ENCODE results near the gene BAD.

The BAD gene

DNA sequence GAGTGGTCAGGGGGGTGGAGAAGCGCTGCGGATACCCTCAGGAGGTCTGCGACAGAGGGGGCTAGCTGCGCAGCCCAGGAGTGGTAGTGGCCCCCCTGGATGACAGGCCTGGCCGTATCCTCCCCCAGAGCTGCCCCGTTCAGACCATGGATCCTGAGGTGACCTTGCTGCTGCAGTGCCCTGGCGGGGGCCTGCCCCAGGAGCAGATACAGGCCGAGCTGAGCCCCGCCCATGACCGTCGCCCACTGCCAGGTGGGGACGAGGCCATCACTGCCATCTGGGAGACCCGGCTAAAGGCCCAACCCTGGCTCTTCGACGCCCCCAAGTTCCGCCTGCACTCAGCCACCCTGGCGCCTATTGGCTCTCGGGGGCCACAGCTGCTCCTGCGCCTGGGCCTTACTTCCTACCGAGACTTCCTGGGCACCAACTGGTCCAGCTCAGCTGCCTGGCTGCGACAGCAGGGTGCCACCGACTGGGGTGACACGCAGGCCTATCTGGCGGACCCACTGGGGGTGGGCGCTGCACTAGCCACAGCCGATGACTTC, 57.9 kb downstream of the BAD start:
- peak; percentile 36 for DNase-seq

DNA sequence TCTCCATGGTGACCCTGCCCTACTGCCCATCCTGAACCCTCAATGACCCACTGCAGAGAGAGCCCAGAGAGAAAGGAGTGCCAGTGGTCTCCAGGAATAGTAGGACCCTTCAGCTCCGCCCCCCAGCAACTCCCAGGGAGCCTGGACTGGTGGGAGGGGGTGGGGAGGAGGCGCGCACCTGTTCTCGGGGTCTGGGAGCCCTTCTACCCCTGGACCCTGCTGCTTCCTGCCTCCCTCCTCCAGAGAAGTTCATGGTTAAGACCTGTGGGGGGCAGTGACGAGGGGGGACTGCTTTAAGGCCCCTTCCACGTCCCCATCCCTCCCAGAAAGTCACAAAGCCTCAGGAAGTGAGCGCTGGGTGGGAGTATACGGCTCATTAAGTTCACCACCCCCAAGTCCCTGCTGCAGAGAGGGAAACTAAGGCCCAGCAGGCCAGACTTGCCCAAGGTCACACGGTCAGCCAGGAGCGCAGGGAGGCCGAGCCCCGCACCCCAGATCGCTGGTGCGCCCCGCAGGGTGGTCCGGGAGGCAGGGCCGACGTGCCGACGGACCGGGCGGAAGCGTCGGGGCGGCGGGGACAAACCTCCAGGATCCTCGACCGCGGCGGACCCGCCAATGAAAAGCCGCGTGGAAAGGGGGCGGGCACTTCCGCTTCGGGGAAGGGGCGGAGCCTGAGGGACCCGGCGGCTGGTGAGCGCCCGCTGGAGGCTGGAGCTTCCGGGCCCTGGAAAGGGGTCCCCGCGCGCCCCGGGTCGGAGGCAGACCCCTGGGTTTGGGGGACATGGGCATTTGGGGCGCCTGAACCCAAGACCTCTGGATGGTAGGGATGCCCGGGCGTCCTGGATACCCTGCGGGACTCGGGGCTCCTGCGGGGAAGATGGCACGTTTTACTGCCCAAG, 58.6 kb downstream of the BAD start, which contains the start of the genes NUDT22 and TRPT1:
Gene NUDT22 (plus strand): TSS at position 667 of the 899 bp plus-strand sequence. CDS start 379 bp downstream, outside the sequence.
Gene TRPT1 (minus strand): TSS at position 579 of the 899 bp plus-strand sequence. CDS start 326 bp downstream, at position 253.
- DNase-seq: peak; percentile 82

DNA sequence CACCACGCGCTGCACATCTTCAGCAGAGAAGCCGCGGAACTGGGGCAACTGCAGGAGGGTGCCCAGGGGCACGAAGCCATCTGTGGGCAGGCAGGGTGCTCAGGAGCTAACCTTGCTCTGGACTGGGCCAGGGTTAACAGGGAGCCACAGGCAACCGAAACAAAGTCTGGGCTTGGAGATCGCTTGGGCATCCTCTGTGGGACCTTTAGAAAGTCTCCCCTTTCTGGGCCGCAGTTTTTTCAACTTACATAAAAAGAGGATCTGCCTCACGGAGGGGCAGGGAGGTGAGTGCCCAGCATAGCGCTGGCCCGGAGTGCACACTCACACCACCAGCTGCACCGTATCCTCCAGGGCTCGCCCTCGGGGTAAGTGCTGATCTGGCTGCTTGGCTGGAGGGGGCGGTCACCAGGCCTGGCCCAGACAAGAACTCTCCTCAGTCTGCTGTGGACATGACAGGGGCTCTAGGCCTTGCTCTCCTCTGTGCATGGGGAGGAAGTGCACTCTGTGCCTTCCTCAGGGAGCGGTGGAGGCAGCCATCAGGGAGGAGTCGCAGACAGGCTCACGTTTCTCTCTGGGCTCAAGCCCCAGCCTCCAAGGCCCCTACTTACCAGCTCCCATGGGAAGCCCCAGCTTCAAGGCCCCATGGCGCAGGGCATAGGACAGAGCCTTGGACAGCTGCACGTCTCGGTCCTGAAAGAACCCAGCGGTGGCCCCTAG, 59.4 kb downstream of the BAD start:
- DNase-seq: no peak

DNA sequence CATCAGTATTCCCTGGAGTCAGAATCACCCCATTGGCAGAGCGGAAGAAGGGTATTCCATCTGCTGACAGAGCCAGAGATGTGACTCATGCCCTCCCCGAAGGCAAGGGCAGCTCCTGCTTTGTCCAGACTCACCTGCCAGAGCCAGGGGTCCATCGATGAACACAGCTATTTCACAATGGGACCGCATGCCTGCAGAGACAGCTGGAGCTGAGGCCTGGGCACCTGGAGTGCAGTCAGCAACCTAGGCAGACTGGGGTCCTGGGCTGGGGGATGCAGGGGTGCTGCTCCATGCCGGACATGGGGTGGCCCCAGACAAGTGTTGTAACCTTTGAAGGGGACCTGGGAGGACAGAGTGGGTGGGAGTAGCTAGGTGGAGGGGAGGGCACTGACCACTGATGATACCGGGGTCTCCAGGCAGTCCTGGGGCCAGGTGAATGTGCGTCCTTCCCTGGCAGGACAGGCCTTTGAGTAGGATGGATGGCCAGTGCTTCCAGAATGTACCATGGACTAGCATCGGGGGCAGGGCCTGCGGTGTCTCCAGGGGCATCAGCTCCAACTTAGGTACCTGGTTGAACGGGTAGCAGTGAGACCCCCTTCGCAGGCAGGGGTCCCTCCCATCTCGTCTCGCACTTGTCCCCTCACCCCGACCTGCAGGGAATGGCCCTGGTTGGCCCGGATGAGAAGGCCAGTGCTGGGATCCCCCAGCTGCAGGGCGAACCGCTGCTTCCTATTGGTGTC, 60.1 kb downstream of the BAD start:
- no peak for DNase-seq

DNA sequence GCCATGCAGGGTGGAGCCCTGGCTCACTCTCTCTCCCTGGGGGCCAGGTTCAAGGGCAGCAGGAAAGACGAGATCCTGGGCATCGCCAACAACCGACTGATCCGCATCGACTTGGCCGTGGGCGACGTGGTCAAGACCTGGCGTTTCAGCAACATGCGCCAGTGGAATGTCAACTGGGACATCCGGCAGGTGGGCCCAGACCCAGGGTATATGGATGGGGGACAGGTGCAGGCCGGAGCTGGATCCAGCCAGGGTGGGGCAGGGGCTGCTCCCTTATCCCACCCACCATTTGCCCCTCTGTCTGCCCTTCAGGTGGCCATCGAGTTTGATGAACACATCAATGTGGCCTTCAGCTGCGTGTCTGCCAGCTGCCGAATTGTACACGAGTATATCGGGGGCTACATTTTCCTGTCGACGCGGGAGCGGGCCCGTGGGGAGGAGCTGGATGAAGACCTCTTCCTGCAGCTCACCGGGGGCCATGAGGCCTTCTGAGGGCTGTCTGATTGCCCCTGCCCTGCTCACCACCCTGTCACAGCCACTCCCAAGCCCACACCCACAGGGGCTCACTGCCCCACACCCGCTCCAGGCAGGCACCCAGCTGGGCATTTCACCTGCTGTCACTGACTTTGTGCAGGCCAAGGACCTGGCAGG, 61.3 kb downstream of the BAD start:
- no peak for DNase-seq

DNA sequence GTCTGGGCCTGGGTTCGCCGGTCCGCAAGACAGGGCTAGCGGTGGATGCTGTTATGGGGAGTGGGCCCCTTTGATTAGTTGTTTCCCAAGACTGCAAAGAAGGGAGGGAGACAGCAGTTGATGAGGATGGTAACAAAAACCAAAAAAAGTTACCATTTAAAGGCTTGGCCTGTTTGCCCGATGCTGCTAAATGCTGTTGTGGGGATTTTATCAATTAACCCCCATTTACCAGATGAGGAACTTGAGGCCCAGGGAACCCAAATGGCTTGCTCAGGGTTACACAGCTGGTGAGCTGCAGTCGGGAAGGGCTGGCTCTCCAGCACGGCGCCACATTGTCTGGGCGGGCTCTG, 61.8 kb downstream of the BAD start:
- DNase-seq: no peak

DNA sequence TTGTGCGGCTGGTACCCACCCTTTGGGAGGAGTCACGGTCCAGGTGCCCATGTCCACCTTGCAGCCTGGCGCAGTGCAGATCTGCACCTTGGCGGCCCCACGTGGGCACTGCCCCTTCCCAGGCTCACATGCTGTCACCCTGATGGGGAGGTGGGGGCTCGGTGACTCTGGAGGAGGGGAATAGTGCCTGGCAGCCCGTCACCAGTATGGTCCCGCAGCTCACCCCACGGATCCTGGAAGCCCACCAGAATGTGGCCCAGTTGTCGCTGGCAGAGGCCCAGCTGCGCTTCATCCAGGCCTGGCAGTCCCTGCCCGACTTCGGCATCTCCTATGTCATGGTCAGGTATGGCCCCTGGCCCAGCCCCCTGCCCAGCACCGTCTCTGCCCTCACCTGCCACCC, 63.7 kb downstream of the BAD start:
- DNase-seq: no peak

DNA sequence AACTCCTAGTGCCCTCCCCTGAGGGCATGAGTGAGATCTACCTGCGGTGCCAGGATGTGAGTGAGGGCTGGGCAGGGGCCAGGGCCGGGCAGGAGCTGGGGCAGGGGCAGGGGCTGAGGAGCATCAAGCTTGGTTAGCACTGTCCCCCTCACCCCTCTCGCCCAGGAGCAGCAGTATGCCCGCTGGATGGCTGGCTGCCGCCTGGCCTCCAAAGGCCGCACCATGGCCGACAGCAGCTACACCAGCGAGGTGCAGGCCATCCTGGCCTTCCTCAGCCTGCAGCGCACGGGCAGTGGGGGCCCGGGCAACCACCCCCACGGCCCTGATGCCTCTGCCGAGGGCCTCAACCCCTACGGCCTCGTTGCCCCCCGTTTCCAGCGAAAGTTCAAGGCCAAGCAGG, 64.2 kb downstream of the BAD start:
- DNase-seq: no peak

All from NCI-H748 treated with DMSO at 0.1 percent for 48 hours (cell line).